GM12878 (cell line): Measurements from ENCODE around the gene RB1. TPM values are rescaled to one million over a fixed set of nuclear protein-coding genes. Genes with fewer than 3 reads are reported as not detected.
A peak's percentile ranks its signal among the peaks of the same experiment; 100 is the strongest.

Experiments
- ATAC-seq: fragments of 200-7000 bp; cut with Tn5 transposase; 3 replicates; pipeline ENCODE4 v1.9.1; 2020; ENCODE audit warnings: mild to moderate bottlenecking, moderate library complexity
- BruUV-seq: library from RNA; stranded (reverse); fragments of 400-500 nt; replicated peaks from 2 replicates; lab custom pipeline; 2021; lab: Mats Ljungman, UMichigan
- CTCF ChIA-PET: fragments of 300-600 bp; sonication (Branson Sonifier 250); formaldehyde crosslinking; extraction: SDS; loops from one replicate; lab custom pipeline; 2021; ENCODE audit warnings: inconsistent platforms; lab: Yijun Ruan, JAX
- POLR2A ChIA-PET: fragments of 350-600 bp; formaldehyde crosslinking; extraction: SDS; loops from one replicate; lab custom pipeline; 2021; ENCODE audit warnings: inconsistent platforms; lab: Charles Lee
- RAD21 ChIA-PET: fragments of 300-600 bp; sonication (Branson Sonifier 250); formaldehyde crosslinking; loops from one replicate; lab custom pipeline; 2023; ENCODE audit warnings: antibody characterized with exemption; ENCODE audit not compliant: unreplicated experiment; lab: Charles Lee
- SMC1A ChIA-PET: fragments of 300-600 bp; sonication (Branson Sonifier 250); formaldehyde crosslinking; loops from one replicate; lab custom pipeline; 2023; ENCODE audit not compliant: unreplicated experiment, uncharacterized antibody; lab: Charles Lee
- DNase-seq: peaks from one replicate; pipeline ENCODE4 v3.0.0-alpha.2; 2011; ENCODE audit warnings: low read depth, low spot score
- FAIRE-seq: peaks from 3 replicates; lab custom pipeline; 2011; peaks lifted over from hg19 to GRCh38; lab: Jason Lieb, UNC
- H2AFZ ChIP-seq: 2 replicates; pipeline ENCODE4 v1.6.0; 2011; ENCODE audit warnings: low read depth, low read length, control low read depth; ENCODE audit not compliant: control insufficient read depth
- H3K27ac ChIP-seq: 2 replicates; pipeline ENCODE4 v1.5.1; 2011; ENCODE audit warnings: control low read depth; ENCODE audit not compliant: control insufficient read depth, insufficient read depth
- H3K27me3 ChIP-seq, 2 experiments: replicated peaks in 1 of 2; 2 replicates each; pipeline versions ENCODE4 v1.6.0 to v1.6.1; 2011; ENCODE audit warnings: low read length in 1 of 2; ENCODE audit not compliant: control insufficient read depth in 2 of 2, insufficient read depth in 2 of 2
- H3K36me3 ChIP-seq, 2 experiments: 2 replicates each; pipeline ENCODE4 v1.5.1; 2011; ENCODE audit warnings: low read length in 1 of 2; ENCODE audit not compliant: control insufficient read depth in 2 of 2, insufficient read depth in 2 of 2
- H3K4me1 ChIP-seq: 2 replicates; pipeline ENCODE4 v1.6.1; 2011; ENCODE audit warnings: mild to moderate bottlenecking, low read length, moderate library complexity, mixed read lengths; ENCODE audit not compliant: control insufficient read depth, insufficient read depth
- H3K4me2 ChIP-seq: 2 replicates; pipeline ENCODE4 v1.6.0; 2011; ENCODE audit warnings: control low read depth; ENCODE audit not compliant: control insufficient read depth, insufficient read depth
- H3K4me3 ChIP-seq: fragments of 200-600 bp; sonication (generic); 2 replicates; pipeline ENCODE4 v1.5.1; 2016
- H3K79me2 ChIP-seq: 2 replicates; pipeline ENCODE4 v1.6.0; 2011; ENCODE audit warnings: low read length; ENCODE audit not compliant: control insufficient read depth, insufficient read depth
- H3K9ac ChIP-seq: 2 replicates; pipeline ENCODE4 v1.8.0; 2011; ENCODE audit warnings: low read length, control low read depth, mixed read lengths; ENCODE audit not compliant: control insufficient read depth, insufficient read depth
- H3K9me3 ChIP-seq: replicated peaks from 3 replicates; pipeline ENCODE4 v1.5.1; 2011; ENCODE audit warnings: mild to moderate bottlenecking, low read length; ENCODE audit not compliant: control insufficient read depth, insufficient read depth
- H4K20me1 ChIP-seq: 2 replicates; pipeline ENCODE4 v1.6.0; 2011; ENCODE audit not compliant: control insufficient read depth, insufficient read depth
- E2F4 ChIP-seq: IDR thresholded peaks from 2 replicates; pipeline ENCODE4 v1.6.1; 2012; ENCODE audit warnings: low read depth, low read length, improper control_type of control experiment
- E2F8 ChIP-seq: fragments of 450-650 bp; IDR thresholded peaks from 2 replicates; pipeline ENCODE4 v1.6.1; 2018; ENCODE audit warnings: mild to moderate bottlenecking, low read depth, moderate library complexity; ENCODE audit not compliant: partially characterized antibody
- ETV6 ChIP-seq, 2 experiments: fragments of 450-650 bp in 1 of 2; IDR thresholded peaks in 1 of 2; conservative IDR thresholded peaks in 1 of 2; 2 replicates each; pipeline ENCODE4 v1.6.1; 2014; ENCODE audit warnings: antibody characterized with exemption in 1 of 2, borderline replicate concordance in 1 of 2, low read depth in 1 of 2, mild to moderate bottlenecking in 1 of 2, moderate library complexity in 1 of 2
- MEF2B ChIP-seq: fragments of 450-650 bp; IDR thresholded peaks from 2 replicates; pipeline ENCODE4 v1.6.1; 2018; ENCODE audit warnings: mild to moderate bottlenecking, moderate library complexity; ENCODE audit not compliant: partially characterized antibody, poor library complexity, severe bottlenecking
- NR2C1 ChIP-seq: fragments of 450-650 bp; IDR thresholded peaks from 2 replicates; pipeline ENCODE4 v1.6.1; 2017; ENCODE audit warnings: antibody characterized with exemption, mild to moderate bottlenecking, moderate library complexity
- NR2F1 ChIP-seq: fragments of 450-650 bp; conservative IDR thresholded peaks from 2 replicates; pipeline ENCODE4 v1.6.1; 2017; ENCODE audit warnings: mild to moderate bottlenecking
- WGBS: methylation state at CpG from one replicate; pipeline ENCODE4 v1.1.6; 2016; ENCODE audit warnings: low lambda C conversion rate; ENCODE audit not compliant: insufficient replicate concordance, insufficient coverage; ENCODE audit errors: missing lambda C conversion rate; 5-methylcytosine and 5-hydroxymethylcytosine counted together
- in situ Hi-C: fragments of 300-500 bp; cut with MboI; formaldehyde crosslinking; loops from 9 replicates; pipeline ENCODE4 v1.14.3; 2018; ENCODE audit warnings: mixed read lengths
- intact Hi-C: fragments of 100-400 bp; cut with micrococcal nuclease; formaldehyde crosslinking; loops from one replicate; pipeline ENCODE4 v1.14.2; 2022; ENCODE audit not compliant: unreplicated experiment
- polyA plus RNA-seq, 11 experiments: library from polyadenylated mRNA; depleted of rRNA in 4 of 11; unstranded in 6 of 11; stranded (reverse) in 5 of 11; fragments of >200 nt; fragmentation: Nextera tagmentation in 4 of 11; fragmentation: Illumina TruSeq in 1 of 11; extraction: Ambion mirVana in 4 of 11; extraction: Trizol in 1 of 11; gene quantifications; 1 replicate in 1 of 11; 2 replicates in 10 of 11; pipeline versions ENCODE4 v1.2.1 to v1.2.3, GENCODE V29; 2011 to 2016; ENCODE audit warnings: inconsistent platforms in 2 of 11, missing spikeins in 2 of 11, low read depth in 1 of 11
- total RNA-seq, 4 experiments: library from RNA; depleted of rRNA in 3 of 4; stranded (reverse); fragments of >200 nt in 3 of 4; fragmentation: Illumina TruSeq in 1 of 4; extraction: Trizol in 1 of 4; gene quantifications; 2 replicates each; pipeline versions ENCODE4 v1.2.1 to v1.2.3, GENCODE V29; 2013 to 2021

The RB1 gene
- total and polyA plus RNA-seq, 10 of the 15 experiments (the other 5 are each of a cell fraction or from before 2014, with no cell fraction given) = 2.8 to 45.0 (median 8.3) TPM

GRCh38 chr13:48507021-48507420 is 203.5 kb downstream of the RB1 start:
- RAD21 ChIA-PET = no interaction called here
- SMC1A ChIA-PET = interaction anchor here (1.1 to 3.8 kb wide), 4 partner anchors 12 to 73 kb away, joined by 3 to 26 read pairs (median 6); no protein-coding TSS in a partner anchor
- 95% methylated on average over 10 of the region's 10 CpGs for WGBS
- no peak overlapping the region for H2AFZ ChIP-seq
- in situ Hi-C loops = no loop called here
- CTCF ChIA-PET = interaction anchor here (0.6 to 1.2 kb wide), 3 partner anchors 28 to 321 kb away, joined by 3 to 4 read pairs (median 3); no protein-coding TSS in a partner anchor
- no peak for ATAC-seq
- DNase-seq = no peak
- no TSS peak for BruUV-seq
- H4K20me1 ChIP-seq = no peaks in the 10 kb centered on the region
- peak overlapping the region; percentile 85 for H3K27ac ChIP-seq
- no peak overlapping the region for H3K4me2 ChIP-seq
- H3K9me3 ChIP-seq = no peaks in the 10 kb centered on the region; the same call in none of the 3 replicates
- no peak for FAIRE-seq
- POLR2A ChIA-PET = no interaction called here
- H3K79me2 ChIP-seq = no peaks in the 10 kb centered on the region
- H3K9ac ChIP-seq = peak overlapping the region; percentile 55; the same call in 1 of the 2 replicates
- H3K4me1 ChIP-seq = peaks cover 49% of the 10 kb centered on the region
- no peak overlapping the region for H3K4me3 ChIP-seq
- intact Hi-C loops = no loop called here
- no peaks in the 10 kb centered on the region for H3K27me3 ChIP-seq
- no peak for TF ChIP-seq MEF2B
- TF ChIP-seq E2F8 = no peak
- H3K36me3 ChIP-seq = peaks cover 0 to 14% of the 10 kb centered on the region in 2 experiments; a peak in 2 of 4 replicates

DNA sequence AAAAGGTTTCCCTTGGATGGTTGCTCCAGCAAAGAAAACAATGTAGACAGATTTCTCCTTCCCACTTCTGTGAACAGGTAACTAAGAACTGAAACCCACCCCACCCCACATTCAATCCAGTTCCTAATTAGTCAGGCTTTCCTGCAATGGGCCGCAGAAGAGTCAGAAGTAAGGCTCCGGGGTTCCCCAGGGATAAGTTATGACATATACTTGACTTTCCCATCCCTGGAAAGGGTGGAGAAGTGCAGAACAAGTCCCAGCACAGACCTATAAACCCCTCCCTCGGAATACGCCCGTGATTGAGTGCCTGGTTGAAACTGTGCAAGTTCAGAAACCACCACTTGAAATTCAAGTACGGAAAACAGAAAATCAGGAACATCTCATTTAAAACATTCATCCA is 204.5 kb downstream of the RB1 start:
- no peak for ATAC-seq
- in situ Hi-C loops (no loop called here), intact Hi-C loops (no loop called here)
- no TSS peak for BruUV-seq
- no peak for FAIRE-seq
- Histone ChIP-seq H3K9ac (no peak overlapping the region), H3K27me3 (no peaks in the 10 kb centered on the region), H3K4me2 (no peak overlapping the region), H3K79me2 (no peaks in the 10 kb centered on the region), H3K4me1 (peaks cover 39% of the 10 kb centered on the region), H3K36me3 (peaks cover 0 to 16% of the 10 kb centered on the region in 2 experiments; a peak in 2 of 4 replicates), H3K27ac (no peak overlapping the region), H4K20me1 (no peaks in the 10 kb centered on the region), H2AFZ (no peak overlapping the region), H3K4me3 (no peak overlapping the region), H3K9me3 (no peaks in the 10 kb centered on the region; the same call in none of the 3 replicates)
- WGBS = 99% methylated on average over 6 of the region's 6 CpGs
- TF ChIP-seq NR2F1 (no peak), NR2C1 (no peak), ETV6 (conservative IDR thresholded peaks at IDR 0.05 in 1 of 2, IDR thresholded peaks at IDR 0.05 in 1 of 2; ENCODE audit: borderline replicate concordance in 1 of 2, low read depth in 1 of 2) (no peak), E2F4 (no peak)
- RAD21 ChIA-PET = no interaction called here
- DNase-seq = no peak
- SMC1A ChIA-PET = interaction anchor here (1.1 to 3.8 kb wide), 3 partner anchors 13 to 72 kb away, joined by 3 to 26 read pairs (median 3); no protein-coding TSS in a partner anchor
- CTCF ChIA-PET = interaction anchor here (0.9 kb wide), 1 partner anchor 74 kb away, joined by 4 read pairs; no protein-coding TSS in a partner anchor
- POLR2A ChIA-PET = no interaction called here
